Body of pancreas (tissue), 4 donors: ENCODE results near the gene DCANP1.

Experiments used
- POLR2A ChIP-seq, 3 donors: fragments of 450-650 bp; IDR thresholded peaks; one replicate each; pipeline ENCODE4 v1.6.1; 2016; ENCODE audit warnings: antibody characterized with exemption in 3 of 3, mild to moderate bottlenecking in 2 of 3
- TF ChIP-seq, protein P1 (sequence below), 7 experiments: fragments of 450-650 bp in 4 of 7; fragments of 200-600 bp in 3 of 7; sonication (generic) in 3 of 7; IDR thresholded peaks; one replicate each; pipeline ENCODE4 v1.5.1; 2016 to 2019; ENCODE audit warnings: antibody characterized with exemption in 7 of 7

DNA sequence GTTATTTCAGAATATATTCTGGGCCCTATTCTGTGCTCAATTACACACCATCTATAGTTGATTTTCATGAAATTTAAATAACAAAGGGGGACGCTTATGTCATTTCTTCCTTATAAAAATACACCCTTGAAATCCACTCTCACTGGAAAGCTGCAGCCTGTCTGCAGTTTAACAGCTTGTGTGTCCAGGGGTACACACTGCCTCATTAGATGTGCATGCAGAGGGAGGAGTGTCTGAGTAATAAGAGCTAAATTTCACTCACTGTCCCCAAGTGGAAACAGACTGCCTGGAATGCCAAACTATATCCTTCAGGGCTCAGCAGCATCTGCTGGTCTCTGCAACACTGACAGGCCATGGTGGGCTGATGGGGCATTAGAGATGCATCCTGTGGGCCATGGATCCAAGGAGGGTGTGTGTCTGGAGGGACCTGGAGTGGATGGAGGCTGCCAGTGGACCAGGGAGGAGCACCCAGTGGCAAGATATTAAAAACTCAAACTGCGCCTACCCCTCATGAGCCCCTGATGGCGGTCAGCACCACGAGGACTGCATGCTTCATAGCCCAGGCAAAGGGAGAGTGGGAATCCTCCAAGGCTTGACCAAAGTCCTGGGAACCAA lies 20.8 kb upstream of the DCANP1 start:
- TF ChIP-seq, protein P1, sequence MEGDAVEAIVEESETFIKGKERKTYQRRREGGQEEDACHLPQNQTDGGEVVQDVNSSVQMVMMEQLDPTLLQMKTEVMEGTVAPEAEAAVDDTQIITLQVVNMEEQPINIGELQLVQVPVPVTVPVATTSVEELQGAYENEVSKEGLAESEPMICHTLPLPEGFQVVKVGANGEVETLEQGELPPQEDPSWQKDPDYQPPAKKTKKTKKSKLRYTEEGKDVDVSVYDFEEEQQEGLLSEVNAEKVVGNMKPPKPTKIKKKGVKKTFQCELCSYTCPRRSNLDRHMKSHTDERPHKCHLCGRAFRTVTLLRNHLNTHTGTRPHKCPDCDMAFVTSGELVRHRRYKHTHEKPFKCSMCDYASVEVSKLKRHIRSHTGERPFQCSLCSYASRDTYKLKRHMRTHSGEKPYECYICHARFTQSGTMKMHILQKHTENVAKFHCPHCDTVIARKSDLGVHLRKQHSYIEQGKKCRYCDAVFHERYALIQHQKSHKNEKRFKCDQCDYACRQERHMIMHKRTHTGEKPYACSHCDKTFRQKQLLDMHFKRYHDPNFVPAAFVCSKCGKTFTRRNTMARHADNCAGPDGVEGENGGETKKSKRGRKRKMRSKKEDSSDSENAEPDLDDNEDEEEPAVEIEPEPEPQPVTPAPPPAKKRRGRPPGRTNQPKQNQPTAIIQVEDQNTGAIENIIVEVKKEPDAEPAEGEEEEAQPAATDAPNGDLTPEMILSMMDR (IDR thresholded peaks at IDR 0.05), result no peak
- no peak for TF ChIP-seq POLR2A (IDR thresholded peaks at IDR 0.05)
